Measurements from ENCODE around the gene ABI2. TPM values are rescaled to one million over a fixed set of nuclear protein-coding genes. Genes with fewer than 3 reads are reported as not detected.
A peak's percentile ranks its signal among the peaks of the same experiment; 100 is the strongest.

ABI2 gene
- total and polyA plus RNA-seq, 2 experiments from 2014 or later, result 22.6 to 27.5 TPM

DNA sequence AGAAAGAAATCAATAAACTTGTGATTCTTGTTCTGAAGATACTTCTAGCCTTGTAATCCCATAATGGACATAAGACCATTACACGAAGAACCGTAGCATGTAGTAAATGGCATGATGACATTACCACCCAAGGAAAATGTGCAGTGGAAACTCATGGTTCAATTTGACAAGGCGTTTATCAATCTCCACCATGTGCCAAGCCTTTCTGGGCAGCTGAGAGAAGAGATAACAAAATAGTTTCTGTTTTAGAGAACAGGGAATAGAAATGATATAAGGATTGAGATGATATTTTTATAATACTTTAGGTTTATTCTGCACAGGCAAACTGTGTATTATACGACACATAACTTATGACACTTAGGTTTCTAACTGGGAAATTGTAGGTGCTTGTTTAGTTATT is 19.2 kb downstream of the ABI2 start:
- 81% methylated on average over 4 of the region's 4 CpGs for WGBS (ENCODE audit: low lambda C conversion rate, missing lambda C conversion rate)
- Histone ChIP-seq H3K4me2 (no peak overlapping the region), H3K27ac (no peak overlapping the region), H3K36me3 (replicated peaks; ENCODE audit: insufficient read depth, low read depth) (no peaks in the 10 kb centered on the region), H3K9me2 (replicated peaks; ENCODE audit: insufficient read depth) (no peaks in the 10 kb centered on the region), H3K9me3 (ENCODE audit: low read depth) (no peaks in the 10 kb centered on the region), H4K20me1 (ENCODE audit: insufficient read depth, poor library complexity, severe bottlenecking) (peaks cover 6% of the 10 kb centered on the region), H3K79me2 (peaks cover 79% of the 10 kb centered on the region), H3K4me1 (ENCODE audit: insufficient read depth) (peaks cover 3% of the 10 kb centered on the region), H3K4me3 (no peak overlapping the region), H2AFZ (no peak overlapping the region), H3K27me3 (no peaks in the 10 kb centered on the region)
- TF ChIP-seq EZH2phosphoT487 (IDR thresholded peaks at IDR 0.05; ENCODE audit: low read depth, severe bottlenecking, unreplicated experiment), result no peak
- TF ChIP-seq, protein P1, sequence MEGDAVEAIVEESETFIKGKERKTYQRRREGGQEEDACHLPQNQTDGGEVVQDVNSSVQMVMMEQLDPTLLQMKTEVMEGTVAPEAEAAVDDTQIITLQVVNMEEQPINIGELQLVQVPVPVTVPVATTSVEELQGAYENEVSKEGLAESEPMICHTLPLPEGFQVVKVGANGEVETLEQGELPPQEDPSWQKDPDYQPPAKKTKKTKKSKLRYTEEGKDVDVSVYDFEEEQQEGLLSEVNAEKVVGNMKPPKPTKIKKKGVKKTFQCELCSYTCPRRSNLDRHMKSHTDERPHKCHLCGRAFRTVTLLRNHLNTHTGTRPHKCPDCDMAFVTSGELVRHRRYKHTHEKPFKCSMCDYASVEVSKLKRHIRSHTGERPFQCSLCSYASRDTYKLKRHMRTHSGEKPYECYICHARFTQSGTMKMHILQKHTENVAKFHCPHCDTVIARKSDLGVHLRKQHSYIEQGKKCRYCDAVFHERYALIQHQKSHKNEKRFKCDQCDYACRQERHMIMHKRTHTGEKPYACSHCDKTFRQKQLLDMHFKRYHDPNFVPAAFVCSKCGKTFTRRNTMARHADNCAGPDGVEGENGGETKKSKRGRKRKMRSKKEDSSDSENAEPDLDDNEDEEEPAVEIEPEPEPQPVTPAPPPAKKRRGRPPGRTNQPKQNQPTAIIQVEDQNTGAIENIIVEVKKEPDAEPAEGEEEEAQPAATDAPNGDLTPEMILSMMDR (IDR thresholded peaks at IDR 0.05; ENCODE audit: poor library complexity), result no peak
- no peak for TF ChIP-seq EZH2 (IDR thresholded peaks at IDR 0.05; ENCODE audit: borderline replicate concordance)
- no peak for DNase-seq (ENCODE audit: low spot score)

DNA sequence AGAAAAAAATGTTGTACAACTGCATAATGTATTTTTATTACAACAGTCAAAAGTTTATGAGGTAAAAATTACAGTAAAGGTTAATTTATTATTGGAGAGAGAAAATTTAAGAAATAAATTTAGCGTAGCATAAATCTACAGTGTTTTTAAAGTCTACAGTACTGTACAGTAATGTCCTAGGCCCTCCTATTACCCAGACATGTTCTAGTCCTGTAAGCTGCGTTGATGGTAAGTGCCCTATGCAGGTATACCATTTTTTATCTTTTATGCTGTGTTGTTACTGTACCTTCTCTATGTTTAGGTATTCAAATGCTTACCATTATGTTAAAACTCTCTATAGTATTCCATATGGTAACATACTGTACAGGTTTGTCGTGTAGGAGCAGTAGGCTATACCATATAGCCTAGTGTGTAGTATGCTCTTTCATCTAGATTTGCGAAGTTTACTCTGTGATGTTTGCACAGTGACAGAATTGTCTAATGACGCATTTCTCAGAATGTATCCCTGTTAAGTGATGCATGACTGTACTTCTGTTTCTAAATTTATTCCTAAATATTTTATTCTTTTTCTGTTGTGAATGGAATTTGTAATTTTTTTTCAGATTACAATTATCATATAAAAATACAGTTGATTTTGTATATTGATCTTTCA is 24.5 kb downstream of the ABI2 start:
- Histone ChIP-seq H3K4me1 (ENCODE audit: insufficient read depth) (no peaks in the 10 kb centered on the region), H3K4me3 (no peak overlapping the region), H3K27me3 (no peaks in the 10 kb centered on the region), H3K27ac (no peak overlapping the region), H3K9me3 (ENCODE audit: low read depth) (no peaks in the 10 kb centered on the region), H3K4me2 (no peak overlapping the region), H3K9me2 (replicated peaks; ENCODE audit: insufficient read depth) (no peaks in the 10 kb centered on the region), H4K20me1 (ENCODE audit: insufficient read depth, poor library complexity, severe bottlenecking) (peaks cover 6% of the 10 kb centered on the region), H3K79me2 (peaks cover 78% of the 10 kb centered on the region), H3K36me3 (replicated peaks; ENCODE audit: insufficient read depth, low read depth) (no peaks in the 10 kb centered on the region), H2AFZ (no peak overlapping the region)
- DNase-seq (ENCODE audit: low spot score), result peak; percentile 8
- WGBS (ENCODE audit: low lambda C conversion rate, missing lambda C conversion rate), result 76% methylated on average over 5 of the region's 5 CpGs
- no peak for TF ChIP-seq EZH2 (IDR thresholded peaks at IDR 0.05; ENCODE audit: borderline replicate concordance)
- TF ChIP-seq EZH2phosphoT487 (IDR thresholded peaks at IDR 0.05; ENCODE audit: low read depth, severe bottlenecking, unreplicated experiment), result no peak
- TF ChIP-seq, protein P1 (IDR thresholded peaks at IDR 0.05; ENCODE audit: poor library complexity), result no peak

DNA sequence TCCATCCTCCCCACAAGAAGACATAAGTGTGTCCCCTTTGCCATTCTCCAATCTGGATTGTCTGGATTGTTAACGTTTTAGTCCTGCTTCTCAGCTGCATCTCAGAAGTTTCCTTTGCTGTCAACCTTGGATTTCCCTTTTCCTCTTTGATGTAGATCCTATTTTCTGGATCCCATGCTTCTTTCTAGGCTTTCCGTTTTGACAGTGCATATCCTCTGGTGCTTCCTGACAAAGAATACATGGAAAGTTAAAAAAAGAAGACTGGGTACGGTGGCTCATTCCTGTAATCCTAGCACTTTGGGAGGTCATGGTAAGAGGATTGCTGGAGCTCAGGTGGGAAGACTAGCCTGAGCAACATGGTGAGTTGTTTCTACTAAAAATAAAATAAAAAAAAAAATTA is 26.8 kb downstream of the ABI2 start:
- Histone ChIP-seq H3K27me3 (no peaks in the 10 kb centered on the region), H3K4me1 (ENCODE audit: insufficient read depth) (no peaks in the 10 kb centered on the region), H3K4me3 (no peak overlapping the region), H3K9me3 (ENCODE audit: low read depth) (no peaks in the 10 kb centered on the region), H3K27ac (no peak overlapping the region), H4K20me1 (ENCODE audit: insufficient read depth, poor library complexity, severe bottlenecking) (peaks cover 6% of the 10 kb centered on the region), H3K36me3 (replicated peaks; ENCODE audit: insufficient read depth, low read depth) (no peaks in the 10 kb centered on the region), H3K9me2 (replicated peaks; ENCODE audit: insufficient read depth) (no peaks in the 10 kb centered on the region), H2AFZ (no peak overlapping the region), H3K79me2 (peaks cover 77% of the 10 kb centered on the region), H3K4me2 (no peak overlapping the region)
- 84% methylated on average over 3 of the region's 3 CpGs for WGBS (ENCODE audit: low lambda C conversion rate, missing lambda C conversion rate)
- DNase-seq (ENCODE audit: low spot score), result no peak
- TF ChIP-seq, protein P1 (IDR thresholded peaks at IDR 0.05; ENCODE audit: poor library complexity), result no peak
- no peak for TF ChIP-seq EZH2phosphoT487 (IDR thresholded peaks at IDR 0.05; ENCODE audit: low read depth, severe bottlenecking, unreplicated experiment)
- TF ChIP-seq EZH2 (IDR thresholded peaks at IDR 0.05; ENCODE audit: borderline replicate concordance), result no peak

All from hepatocyte (in vitro differentiated cells).